ENCODE data around the gene TXNDC5. TPM values are rescaled to one million over a fixed set of nuclear protein-coding genes. Genes with fewer than 3 reads are reported as not detected.
A peak's percentile ranks its signal among the peaks of the same experiment; 100 is the strongest.

TXNDC5 gene
- total and polyA plus RNA-seq, 9 of the 15 experiments (the other 6 are each of a cell fraction or from before 2014, with no cell fraction given): 33.9 to 156 (median 137) TPM

GRCh38 chr6:7910654-7911344 is at the start of gene TXNDC5 (continued):
- TF ChIP-seq ZNF778 (CRISPR knock-in tag; IDR thresholded peaks at IDR 0.05): no peak
- TF ChIP-seq SLC30A9 (CRISPR knock-in tag; IDR thresholded peaks at IDR 0.05): no peak
- no peak for TF ChIP-seq SMARCE1 (IDR thresholded peaks at IDR 0.05)
- peak; percentile 80 for TF ChIP-seq POLR2G (IDR thresholded peaks at IDR 0.05; ENCODE audit: low read depth, low read length)
- TF ChIP-seq MBD2 (IDR thresholded peaks at IDR 0.05; ENCODE audit: borderline replicate concordance, low read depth): 0 out of 2 replicates have a peak, but pooled peaks have one; percentile 26
- TF ChIP-seq, protein P1, sequence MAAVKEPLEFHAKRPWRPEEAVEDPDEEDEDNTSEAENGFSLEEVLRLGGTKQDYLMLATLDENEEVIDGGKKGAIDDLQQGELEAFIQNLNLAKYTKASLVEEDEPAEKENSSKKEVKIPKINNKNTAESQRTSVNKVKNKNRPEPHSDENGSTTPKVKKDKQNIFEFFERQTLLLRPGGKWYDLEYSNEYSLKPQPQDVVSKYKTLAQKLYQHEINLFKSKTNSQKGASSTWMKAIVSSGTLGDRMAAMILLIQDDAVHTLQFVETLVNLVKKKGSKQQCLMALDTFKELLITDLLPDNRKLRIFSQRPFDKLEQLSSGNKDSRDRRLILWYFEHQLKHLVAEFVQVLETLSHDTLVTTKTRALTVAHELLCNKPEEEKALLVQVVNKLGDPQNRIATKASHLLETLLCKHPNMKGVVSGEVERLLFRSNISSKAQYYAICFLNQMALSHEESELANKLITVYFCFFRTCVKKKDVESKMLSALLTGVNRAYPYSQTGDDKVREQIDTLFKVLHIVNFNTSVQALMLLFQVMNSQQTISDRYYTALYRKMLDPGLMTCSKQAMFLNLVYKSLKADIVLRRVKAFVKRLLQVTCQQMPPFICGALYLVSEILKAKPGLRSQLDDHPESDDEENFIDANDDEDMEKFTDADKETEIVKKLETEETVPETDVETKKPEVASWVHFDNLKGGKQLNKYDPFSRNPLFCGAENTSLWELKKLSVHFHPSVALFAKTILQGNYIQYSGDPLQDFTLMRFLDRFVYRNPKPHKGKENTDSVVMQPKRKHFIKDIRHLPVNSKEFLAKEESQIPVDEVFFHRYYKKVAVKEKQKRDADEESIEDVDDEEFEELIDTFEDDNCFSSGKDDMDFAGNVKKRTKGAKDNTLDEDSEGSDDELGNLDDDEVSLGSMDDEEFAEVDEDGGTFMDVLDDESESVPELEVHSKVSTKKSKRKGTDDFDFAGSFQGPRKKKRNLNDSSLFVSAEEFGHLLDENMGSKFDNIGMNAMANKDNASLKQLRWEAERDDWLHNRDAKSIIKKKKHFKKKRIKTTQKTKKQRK (IDR thresholded peaks at IDR 0.05; ENCODE audit: borderline replicate concordance, low read depth, low read length): no peak
- TF ChIP-seq ZBTB7A (IDR thresholded peaks at IDR 0.05; ENCODE audit: borderline replicate concordance, control insufficient read depth, low read depth, low read length): no peak
- TF ChIP-seq BRD9 (IDR thresholded peaks at IDR 0.05; ENCODE audit: low read depth, partially characterized antibody): no peak
- no peak for TF ChIP-seq ASH1L (IDR thresholded peaks at IDR 0.05; ENCODE audit: borderline replicate concordance, low read depth, partially characterized antibody)
- peak; percentile 86 to 89 for TF ChIP-seq NRF1 (conservative IDR thresholded peaks at IDR 0.05 in 1 of 2, IDR thresholded peaks at IDR 0.05 in 1 of 2)
- peak in 1 of 3 experiments; percentile 50 for TF ChIP-seq YY1 (IDR thresholded peaks at IDR 0.05; ENCODE audit: borderline replicate concordance in 1 of 3, control insufficient read depth in 1 of 3, extremely low read depth in 1 of 3, insufficient read depth in 3 of 3, insufficient read length in 1 of 3, insufficient replicate concordance in 2 of 3, low read depth in 1 of 3, low read length in 2 of 3)
- TF ChIP-seq KAT7 (CRISPR knock-in tag; IDR thresholded peaks at IDR 0.05; ENCODE audit: borderline replicate concordance): peak; percentile 49; the same call in 1 of the 2 replicates
- TF ChIP-seq PRMT5 (CRISPR knock-in tag; IDR thresholded peaks at IDR 0.05): no peak
- TF ChIP-seq TAF1 (IDR thresholded peaks at IDR 0.05; ENCODE audit: control insufficient read depth, extremely low read depth, insufficient read depth, low read length, severe bottlenecking): peak; percentile 65
- TF ChIP-seq, protein P2, sequence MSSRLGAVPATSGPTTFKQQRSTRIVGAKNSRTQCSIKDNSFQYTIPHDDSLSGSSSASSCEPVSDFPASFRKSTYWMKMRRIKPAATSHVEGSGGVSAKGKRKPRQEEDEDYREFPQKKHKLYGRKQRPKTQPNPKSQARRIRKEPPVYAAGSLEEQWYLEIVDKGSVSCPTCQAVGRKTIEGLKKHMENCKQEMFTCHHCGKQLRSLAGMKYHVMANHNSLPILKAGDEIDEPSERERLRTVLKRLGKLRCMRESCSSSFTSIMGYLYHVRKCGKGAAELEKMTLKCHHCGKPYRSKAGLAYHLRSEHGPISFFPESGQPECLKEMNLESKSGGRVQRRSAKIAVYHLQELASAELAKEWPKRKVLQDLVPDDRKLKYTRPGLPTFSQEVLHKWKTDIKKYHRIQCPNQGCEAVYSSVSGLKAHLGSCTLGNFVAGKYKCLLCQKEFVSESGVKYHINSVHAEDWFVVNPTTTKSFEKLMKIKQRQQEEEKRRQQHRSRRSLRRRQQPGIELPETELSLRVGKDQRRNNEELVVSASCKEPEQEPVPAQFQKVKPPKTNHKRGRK (tag; IDR thresholded peaks at IDR 0.05): no peak
